MM.1S (cell line): ENCODE data around the gene WNT4.

Experiments
- EZH2 ChIP-seq: fragments of 300-600 bp; sonication (generic); optimal IDR thresholded peaks from 2 replicates; pipeline ENCODE3; 2017; ENCODE audit warnings: low read depth, mild to moderate bottlenecking, antibody characterized with exemption, low read length, mixed read lengths
- EZH2phosphoT487 ChIP-seq: fragments of 300-600 bp; sonication (generic); IDR thresholded peaks from 2 replicates; pipeline ENCODE4 v1.6.1; 2018; ENCODE audit warnings: antibody characterized with exemption, low read length
- TF ChIP-seq, protein P1 (sequence below): fragments of 300-600 bp; sonication (generic); IDR thresholded peaks from 2 replicates; pipeline ENCODE4 v1.5.1; 2016; ENCODE audit warnings: antibody characterized with exemption, low read length, mixed read lengths

DNA sequence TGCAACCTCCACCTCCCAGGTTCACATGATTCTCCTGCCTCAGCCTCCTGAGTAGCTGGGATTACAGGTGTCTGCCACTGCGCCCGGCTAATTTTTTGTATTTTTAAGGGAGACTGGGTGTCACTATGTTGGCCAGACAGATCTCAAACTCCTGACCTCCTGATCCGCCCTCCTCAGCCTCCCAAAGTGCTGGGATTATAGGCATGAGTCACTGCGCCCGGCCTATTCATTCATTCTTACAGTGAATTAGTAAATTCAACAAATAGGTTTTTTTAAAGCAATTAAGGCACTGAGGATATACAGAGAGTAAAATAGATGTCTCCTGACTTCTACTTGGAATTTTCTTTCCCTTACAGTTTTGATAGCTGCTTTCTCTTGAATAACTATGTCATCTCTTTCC lies 46.9 kb downstream of the WNT4 start:
- TF ChIP-seq, protein P1, sequence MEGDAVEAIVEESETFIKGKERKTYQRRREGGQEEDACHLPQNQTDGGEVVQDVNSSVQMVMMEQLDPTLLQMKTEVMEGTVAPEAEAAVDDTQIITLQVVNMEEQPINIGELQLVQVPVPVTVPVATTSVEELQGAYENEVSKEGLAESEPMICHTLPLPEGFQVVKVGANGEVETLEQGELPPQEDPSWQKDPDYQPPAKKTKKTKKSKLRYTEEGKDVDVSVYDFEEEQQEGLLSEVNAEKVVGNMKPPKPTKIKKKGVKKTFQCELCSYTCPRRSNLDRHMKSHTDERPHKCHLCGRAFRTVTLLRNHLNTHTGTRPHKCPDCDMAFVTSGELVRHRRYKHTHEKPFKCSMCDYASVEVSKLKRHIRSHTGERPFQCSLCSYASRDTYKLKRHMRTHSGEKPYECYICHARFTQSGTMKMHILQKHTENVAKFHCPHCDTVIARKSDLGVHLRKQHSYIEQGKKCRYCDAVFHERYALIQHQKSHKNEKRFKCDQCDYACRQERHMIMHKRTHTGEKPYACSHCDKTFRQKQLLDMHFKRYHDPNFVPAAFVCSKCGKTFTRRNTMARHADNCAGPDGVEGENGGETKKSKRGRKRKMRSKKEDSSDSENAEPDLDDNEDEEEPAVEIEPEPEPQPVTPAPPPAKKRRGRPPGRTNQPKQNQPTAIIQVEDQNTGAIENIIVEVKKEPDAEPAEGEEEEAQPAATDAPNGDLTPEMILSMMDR, result no peak
- no peak for TF ChIP-seq EZH2
- TF ChIP-seq EZH2phosphoT487, result no peak
